Measurements from ENCODE around the gene TGFBR3. TPM values are rescaled to one million over a fixed set of nuclear protein-coding genes. Genes with fewer than 3 reads are reported as not detected.

The TGFBR3 gene
- total RNA-seq, 1 donor from 2014 or later: 4.9 TPM

GRCh38 chr1:91703095-91703494, 182.9 kb downstream of the TGFBR3 start:
- Mint-ChIP-seq H3K9me3 (ENCODE audit: low read depth) (no peaks in the 10 kb centered on the region), H3K27ac (no peak overlapping the region), H3K27me3 (no peaks in the 10 kb centered on the region), H3K4me1 (ENCODE audit: low read depth) (no peaks in the 10 kb centered on the region), H3K36me3 (ENCODE audit: insufficient read depth) (no peaks in the 10 kb centered on the region), H3K4me3 (ENCODE audit: low read depth) (no peak overlapping the region)
- no peak for TF ChIP-seq CTCF (IDR thresholded peaks at IDR 0.05; ENCODE audit: unreplicated experiment)
- no peak for DNase-seq (ENCODE audit: low spot score, unreplicated experiment)

DNA sequence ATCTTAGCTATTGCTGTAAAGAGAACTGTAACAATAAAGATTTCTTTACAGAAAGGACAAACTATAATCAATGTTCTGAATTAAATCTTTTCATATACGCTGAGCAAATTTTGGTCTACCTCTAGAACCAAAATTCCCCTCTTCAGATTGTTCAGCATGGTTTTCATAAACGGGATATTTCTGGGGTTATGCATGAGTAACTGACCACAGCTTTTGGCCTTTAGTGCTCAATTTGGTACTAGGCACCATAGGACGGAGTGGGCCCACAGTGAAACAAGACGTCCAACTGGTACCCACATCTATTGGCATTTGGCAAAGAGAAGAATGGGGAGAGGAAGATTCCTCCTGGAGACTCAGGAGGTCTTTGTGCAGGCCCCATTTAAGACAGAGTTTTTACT, 184.5 kb downstream of the TGFBR3 start:
- Mint-ChIP-seq H3K9me3 (ENCODE audit: low read depth) (no peaks in the 10 kb centered on the region), H3K27me3 (no peaks in the 10 kb centered on the region), H3K36me3 (ENCODE audit: insufficient read depth) (no peaks in the 10 kb centered on the region), H3K4me1 (ENCODE audit: low read depth) (no peaks in the 10 kb centered on the region), H3K4me3 (ENCODE audit: low read depth) (no peak overlapping the region), H3K27ac (no peak overlapping the region)
- no peak for TF ChIP-seq CTCF (IDR thresholded peaks at IDR 0.05; ENCODE audit: unreplicated experiment)
- DNase-seq (ENCODE audit: low spot score, unreplicated experiment): no peak

DNA sequence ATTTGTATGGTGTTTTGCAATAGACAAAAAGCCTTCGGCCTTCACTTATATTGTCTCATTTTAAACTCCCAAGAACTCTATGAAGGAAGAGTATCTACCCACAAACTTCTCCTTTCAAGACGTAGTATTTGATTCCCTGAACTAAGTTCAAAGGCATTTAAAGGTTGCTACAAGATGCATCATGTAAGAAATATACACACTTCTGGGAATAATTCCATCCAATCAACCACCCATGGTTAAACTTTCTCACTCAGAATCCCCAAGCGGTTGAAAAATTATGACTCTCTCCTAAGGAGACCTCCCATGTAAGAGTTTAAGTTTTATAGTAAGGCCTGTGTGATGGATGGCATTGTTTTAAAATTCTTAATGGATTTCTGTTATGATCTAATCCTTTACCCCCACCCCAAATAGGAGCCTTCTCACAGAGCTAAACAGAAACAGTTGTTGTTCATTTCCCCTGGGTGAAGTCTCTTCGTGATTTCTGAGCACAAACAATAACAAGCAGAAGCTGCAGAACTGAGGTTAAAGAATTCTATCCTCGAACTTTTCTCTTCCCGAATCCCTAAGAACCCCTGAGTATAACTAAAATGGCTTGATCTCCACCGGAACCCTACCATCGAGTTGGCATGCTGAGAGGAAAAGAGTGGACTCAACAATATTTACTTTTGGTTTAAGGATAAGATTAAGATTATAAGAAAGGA, 185.0 kb downstream of the TGFBR3 start:
- H3K4me3 Mint-ChIP-seq (ENCODE audit: low read depth): no peak overlapping the region
- TF ChIP-seq CTCF (IDR thresholded peaks at IDR 0.05; ENCODE audit: unreplicated experiment): no peak
- no peaks in the 10 kb centered on the region for H3K27me3 Mint-ChIP-seq
- H3K4me1 Mint-ChIP-seq (ENCODE audit: low read depth): no peaks in the 10 kb centered on the region
- no peak overlapping the region for H3K27ac Mint-ChIP-seq
- DNase-seq (ENCODE audit: low spot score, unreplicated experiment): no peak
- no peaks in the 10 kb centered on the region for H3K36me3 Mint-ChIP-seq (ENCODE audit: insufficient read depth)
- no peaks in the 10 kb centered on the region for H3K9me3 Mint-ChIP-seq (ENCODE audit: low read depth)

DNA sequence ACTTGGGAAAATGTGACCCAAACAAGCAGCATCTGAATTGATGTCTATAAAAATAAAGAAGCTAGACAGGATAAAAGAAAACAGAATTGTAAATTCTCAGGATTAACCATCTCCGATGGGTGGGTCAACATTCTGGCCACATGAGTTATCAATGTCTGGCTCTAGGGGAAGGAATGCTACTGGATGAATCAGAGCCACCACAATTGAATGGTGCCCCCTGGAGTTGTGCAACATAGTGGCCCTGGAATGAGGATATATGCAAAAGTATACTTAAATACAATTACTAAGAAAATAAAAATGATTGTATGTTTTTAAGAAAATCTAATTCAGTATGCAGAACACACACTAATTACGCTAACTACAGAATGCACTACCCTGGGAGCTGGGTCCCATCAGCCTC, 185.6 kb downstream of the TGFBR3 start:
- no peak overlapping the region for H3K4me3 Mint-ChIP-seq (ENCODE audit: low read depth)
- TF ChIP-seq CTCF (IDR thresholded peaks at IDR 0.05; ENCODE audit: unreplicated experiment): no peak
- H3K36me3 Mint-ChIP-seq (ENCODE audit: insufficient read depth): no peaks in the 10 kb centered on the region
- no peak overlapping the region for H3K27ac Mint-ChIP-seq
- no peaks in the 10 kb centered on the region for H3K27me3 Mint-ChIP-seq
- H3K9me3 Mint-ChIP-seq (ENCODE audit: low read depth): no peaks in the 10 kb centered on the region
- H3K4me1 Mint-ChIP-seq (ENCODE audit: low read depth): no peaks in the 10 kb centered on the region
- DNase-seq (ENCODE audit: low spot score, unreplicated experiment): no peak

GRCh38 chr1:91699339-91699974, 186.5 kb downstream of the TGFBR3 start:
- no peak overlapping the region for H3K4me3 Mint-ChIP-seq (ENCODE audit: low read depth)
- no peaks in the 10 kb centered on the region for H3K9me3 Mint-ChIP-seq (ENCODE audit: low read depth)
- no peaks in the 10 kb centered on the region for H3K27me3 Mint-ChIP-seq
- no peak overlapping the region for H3K27ac Mint-ChIP-seq
- DNase-seq (ENCODE audit: low spot score, unreplicated experiment): no peak
- no peaks in the 10 kb centered on the region for H3K4me1 Mint-ChIP-seq (ENCODE audit: low read depth)
- no peak for TF ChIP-seq CTCF (IDR thresholded peaks at IDR 0.05; ENCODE audit: unreplicated experiment)
- H3K36me3 Mint-ChIP-seq (ENCODE audit: insufficient read depth): no peaks in the 10 kb centered on the region

Data from progenitor cell of endocrine pancreas (in vitro differentiated cells).